Measurements from ENCODE around the gene ARMC9. TPM values are rescaled to one million over a fixed set of nuclear protein-coding genes. Genes with fewer than 3 reads are reported as not detected.

Gene ARMC9
- total RNA-seq, 1 experiment from 2014 or later = 3.3 TPM

GRCh38 chr2:231172025-231172424 lies 26.4 kb upstream of the ARMC9 start:
- Mint-ChIP-seq H3K27me3 (ENCODE audit: insufficient read depth, unreplicated experiment) (no peaks in the 10 kb centered on the region), H3K9me3 (ENCODE audit: unreplicated experiment) (no peaks in the 10 kb centered on the region), H3K4me1 (ENCODE audit: low read depth, unreplicated experiment) (no peaks in the 10 kb centered on the region), H3K36me3 (ENCODE audit: insufficient read depth, unreplicated experiment) (peaks cover 85% of the 10 kb centered on the region), H3K27ac (ENCODE audit: unreplicated experiment) (no peak overlapping the region), H3K4me3 (ENCODE audit: unreplicated experiment) (no peak overlapping the region)
- H3K27me3 ChIP-seq (replicated peaks; ENCODE audit: control insufficient read depth, insufficient read depth, low read length) = no peaks in the 10 kb centered on the region
- no peaks in the 10 kb centered on the region for H3K36me3 ChIP-seq (ENCODE audit: control insufficient read depth, insufficient read depth, low read length)
- ChIA-PET CTCF (no interaction called here), POLR2A (no interaction called here)
- TF ChIP-seq CTCF (IDR thresholded peaks at IDR 0.05; ENCODE audit: insufficient read depth in 1 of 2, low read depth in 1 of 2, low read length in 1 of 2, severe bottlenecking in 1 of 2, unreplicated experiment in 1 of 2) = no peak
- no TSS peak for BruUV-seq (replicated peaks)
- intact Hi-C loops (cut with micrococcal nuclease; ENCODE audit: unreplicated experiment) = no loop called here
- no peak overlapping the region for H3K4me3 ChIP-seq (ENCODE audit: low read depth, low read length)
- no peaks in the 10 kb centered on the region for H3K9me3 ChIP-seq
- no peaks in the 10 kb centered on the region for H3K4me1 ChIP-seq
- DNase-seq = no peak

GRCh38 chr2:231174211-231174651 lies 24.2 kb upstream of the ARMC9 start:
- no TSS peak for BruUV-seq (replicated peaks)
- Mint-ChIP-seq H3K4me1 (ENCODE audit: low read depth, unreplicated experiment) (no peaks in the 10 kb centered on the region), H3K27ac (ENCODE audit: unreplicated experiment) (no peak overlapping the region), H3K9me3 (ENCODE audit: unreplicated experiment) (no peaks in the 10 kb centered on the region), H3K4me3 (ENCODE audit: unreplicated experiment) (no peak overlapping the region), H3K36me3 (ENCODE audit: insufficient read depth, unreplicated experiment) (peaks cover 66% of the 10 kb centered on the region), H3K27me3 (ENCODE audit: insufficient read depth, unreplicated experiment) (no peaks in the 10 kb centered on the region)
- no peaks in the 10 kb centered on the region for H3K4me1 ChIP-seq
- ChIA-PET POLR2A (no interaction called here), CTCF (no interaction called here)
- H3K36me3 ChIP-seq (ENCODE audit: control insufficient read depth, insufficient read depth, low read length) = no peaks in the 10 kb centered on the region
- no peaks in the 10 kb centered on the region for H3K27me3 ChIP-seq (replicated peaks; ENCODE audit: control insufficient read depth, insufficient read depth, low read length)
- no peaks in the 10 kb centered on the region for H3K9me3 ChIP-seq
- intact Hi-C loops (cut with micrococcal nuclease; ENCODE audit: unreplicated experiment) = no loop called here
- no peak for DNase-seq
- no peak for TF ChIP-seq CTCF (IDR thresholded peaks at IDR 0.05; ENCODE audit: insufficient read depth in 1 of 2, low read depth in 1 of 2, low read length in 1 of 2, severe bottlenecking in 1 of 2, unreplicated experiment in 1 of 2)
- no peak overlapping the region for H3K4me3 ChIP-seq (ENCODE audit: low read depth, low read length)

GRCh38 chr2:231176066-231176465 lies 22.4 kb upstream of the ARMC9 start:
- BruUV-seq (replicated peaks) = no TSS peak
- H3K9me3 Mint-ChIP-seq (ENCODE audit: unreplicated experiment) = no peaks in the 10 kb centered on the region
- Histone ChIP-seq H3K9me3 (no peaks in the 10 kb centered on the region), H3K27me3 (replicated peaks; ENCODE audit: control insufficient read depth, insufficient read depth, low read length) (no peaks in the 10 kb centered on the region), H3K4me1 (no peaks in the 10 kb centered on the region), H3K4me3 (ENCODE audit: low read depth, low read length) (no peak overlapping the region), H3K36me3 (ENCODE audit: control insufficient read depth, insufficient read depth, low read length) (no peaks in the 10 kb centered on the region)
- ChIA-PET POLR2A (no interaction called here), CTCF (no interaction called here)
- no peak overlapping the region for H3K27ac Mint-ChIP-seq (ENCODE audit: unreplicated experiment)
- no peaks in the 10 kb centered on the region for H3K27me3 Mint-ChIP-seq (ENCODE audit: insufficient read depth, unreplicated experiment)
- TF ChIP-seq CTCF (IDR thresholded peaks at IDR 0.05; ENCODE audit: insufficient read depth in 1 of 2, low read depth in 1 of 2, low read length in 1 of 2, severe bottlenecking in 1 of 2, unreplicated experiment in 1 of 2) = no peak
- H3K36me3 Mint-ChIP-seq (ENCODE audit: insufficient read depth, unreplicated experiment) = peaks cover 49% of the 10 kb centered on the region
- H3K4me3 Mint-ChIP-seq (ENCODE audit: unreplicated experiment) = no peak overlapping the region
- no peak for DNase-seq
- intact Hi-C loops (cut with micrococcal nuclease; ENCODE audit: unreplicated experiment) = no loop called here
- H3K4me1 Mint-ChIP-seq (ENCODE audit: low read depth, unreplicated experiment) = peaks cover 7% of the 10 kb centered on the region
